Neural progenitor cell (in vitro differentiated cells): ENCODE data around the gene TUBB2B. TPM values are rescaled to one million over a fixed set of nuclear protein-coding genes. Genes with fewer than 3 reads are reported as not detected.

ENCODE experiments used
- DNase-seq: peaks from one replicate; pipeline ENCODE4 v3.0.0-alpha.2; 2016; ENCODE audit warnings: low spot score
- H2AFZ ChIP-seq: fragments of 200-600 bp; sonication (generic); replicated peaks from 2 replicates; pipeline ENCODE4 v1.6.1; 2016; ENCODE audit warnings: antibody characterized with exemption
- H3F3A ChIP-seq: fragments of 200-600 bp; sonication (generic); 2 replicates; pipeline ENCODE4 v1.6.1; 2016; ENCODE audit warnings: antibody characterized with exemption, low read depth
- H3K27ac ChIP-seq: fragments of 200-600 bp; sonication (generic); 2 replicates; pipeline ENCODE4 v1.5.1; 2016; ENCODE audit warnings: mild to moderate bottlenecking
- H3K27me3 ChIP-seq: fragments of 200-600 bp; sonication (generic); 2 replicates; pipeline ENCODE4 v1.6.1; 2016; ENCODE audit warnings: mild to moderate bottlenecking, moderate library complexity
- H3K36me3 ChIP-seq: fragments of 200-600 bp; sonication (generic); 2 replicates; pipeline ENCODE4 v1.5.1; 2016
- H3K4me1 ChIP-seq: fragments of 200-600 bp; sonication (generic); 2 replicates; pipeline ENCODE4 v1.6.1; 2016; ENCODE audit warnings: mixed run types
- H3K4me2 ChIP-seq: fragments of 200-600 bp; sonication (generic); 2 replicates; pipeline ENCODE4 v1.6.1; 2016
- H3K4me3 ChIP-seq: fragments of 200-600 bp; sonication (generic); 2 replicates; pipeline ENCODE4 v1.5.1; 2016
- H3K79me2 ChIP-seq: fragments of 200-600 bp; sonication (generic); 2 replicates; pipeline ENCODE4 v1.6.1; 2016; ENCODE audit warnings: low read depth
- H3K9ac ChIP-seq: fragments of 200-600 bp; sonication (generic); 2 replicates; pipeline ENCODE4 v1.6.1; 2016
- H3K9me3 ChIP-seq: fragments of 200-600 bp; sonication (generic); 2 replicates; pipeline ENCODE4 v1.5.1; 2016; ENCODE audit warnings: low read depth
- H4K20me1 ChIP-seq: fragments of 200-600 bp; sonication (generic); 2 replicates; pipeline ENCODE4 v1.6.1; 2016; ENCODE audit warnings: low read depth
- H3K27ac Mint-ChIP-seq: 3 replicates; pipeline ENCODE4 v1.8.0; 2021; ENCODE audit warnings: mixed read lengths
- H3K27me3 Mint-ChIP-seq: 2 replicates; pipeline ENCODE4 v1.8.0; 2022; ENCODE audit warnings: low read depth, mild to moderate bottlenecking, inconsistent platforms, moderate library complexity, mixed read lengths; ENCODE audit not compliant: insufficient read depth
- H3K36me3 Mint-ChIP-seq: 3 replicates; pipeline ENCODE4 v1.8.0; 2021; ENCODE audit warnings: mixed read lengths
- H3K4me1 Mint-ChIP-seq: 3 replicates; pipeline ENCODE4 v1.8.0; 2021; ENCODE audit warnings: mixed read lengths
- H3K4me3 Mint-ChIP-seq: 3 replicates; pipeline ENCODE4 v1.8.0; 2021; ENCODE audit warnings: mild to moderate bottlenecking, moderate library complexity, mixed read lengths
- H3K9me3 Mint-ChIP-seq: 3 replicates; pipeline ENCODE4 v1.8.0; 2020; ENCODE audit warnings: mixed read lengths
- CTCF ChIP-seq: fragments of 200-600 bp; sonication (generic); IDR thresholded peaks from 2 replicates; pipeline ENCODE4 v1.5.1; 2017; ENCODE audit warnings: antibody characterized with exemption, mild to moderate bottlenecking
- EZH2 ChIP-seq: fragments of 200-600 bp; sonication (generic); IDR thresholded peaks from 2 replicates; pipeline ENCODE4 v1.6.1; 2017; ENCODE audit warnings: antibody characterized with exemption, mild to moderate bottlenecking, moderate library complexity
- EZH2phosphoT487 ChIP-seq: fragments of 200-600 bp; sonication (generic); IDR thresholded peaks from 2 replicates; pipeline ENCODE4 v1.6.1; 2017; ENCODE audit warnings: antibody characterized with exemption
- total RNA-seq: library from RNA; depleted of rRNA; stranded (reverse); fragments of >200 nt; gene quantifications from 2 replicates; pipeline ENCODE4 v1.2.3, GENCODE V29; 2015; ENCODE audit warnings: low replicate concordance

Gene TUBB2B
- total RNA-seq, 1 donor from 2014 or later = 362 TPM

GRCh38 chr6:3270258-3270657 lies 42.8 kb upstream of the TUBB2B start:
- no peaks in the 10 kb centered on the region for H3K9me3 ChIP-seq
- no peak for DNase-seq
- no peaks in the 10 kb centered on the region for H3K9me3 Mint-ChIP-seq
- TF ChIP-seq EZH2phosphoT487 (no peak), CTCF (no peak), EZH2 (no peak)
- no peak overlapping the region for H3K4me2 ChIP-seq
- peaks cover 34% of the 10 kb centered on the region for H3K36me3 Mint-ChIP-seq
- H3K9ac ChIP-seq = no peak overlapping the region
- no peaks in the 10 kb centered on the region for H3K36me3 ChIP-seq
- no peak overlapping the region for H3K27ac ChIP-seq
- no peaks in the 10 kb centered on the region for H3K27me3 ChIP-seq
- H4K20me1 ChIP-seq = peaks cover 19% of the 10 kb centered on the region
- peak overlapping the region; percentile 5 for H3K27ac Mint-ChIP-seq
- no peaks in the 10 kb centered on the region for H3K4me1 ChIP-seq
- no peak overlapping the region for H3K4me3 ChIP-seq
- H3K79me2 ChIP-seq = peaks cover 7% of the 10 kb centered on the region
- H3K4me3 Mint-ChIP-seq = no peak overlapping the region
- H3F3A ChIP-seq = no peaks in the 10 kb centered on the region
- peaks cover 5% of the 10 kb centered on the region for H3K27me3 Mint-ChIP-seq
- no peak overlapping the region for H2AFZ ChIP-seq
- peaks cover 2% of the 10 kb centered on the region for H3K4me1 Mint-ChIP-seq

GRCh38 chr6:3269281-3269975 lies 42.0 kb upstream of the TUBB2B start:
- no peak for DNase-seq
- Histone ChIP-seq H4K20me1 (peaks cover 19% of the 10 kb centered on the region), H3K36me3 (no peaks in the 10 kb centered on the region), H3K27ac (no peak overlapping the region), H3F3A (no peaks in the 10 kb centered on the region), H3K4me2 (no peak overlapping the region), H3K27me3 (no peaks in the 10 kb centered on the region), H3K79me2 (peaks cover 7% of the 10 kb centered on the region), H2AFZ (no peak overlapping the region), H3K4me3 (no peak overlapping the region), H3K9ac (no peak overlapping the region), H3K9me3 (no peaks in the 10 kb centered on the region), H3K4me1 (no peaks in the 10 kb centered on the region)
- Mint-ChIP-seq H3K27ac (no peak overlapping the region), H3K9me3 (no peaks in the 10 kb centered on the region), H3K27me3 (peaks cover 5% of the 10 kb centered on the region), H3K4me3 (no peak overlapping the region), H3K4me1 (peaks cover 7% of the 10 kb centered on the region), H3K36me3 (peaks cover 33% of the 10 kb centered on the region)
- TF ChIP-seq EZH2phosphoT487 (no peak), EZH2 (no peak), CTCF (no peak)

- H3K36me3 ChIP-seq = no peaks in the 10 kb centered on the region
- H3K4me3 Mint-ChIP-seq = no peak overlapping the region
- H3K4me3 ChIP-seq = no peak overlapping the region
- DNase-seq = no peak
- no peak overlapping the region for H3K27ac Mint-ChIP-seq
- no peak overlapping the region for H3K4me2 ChIP-seq
- peaks cover 7% of the 10 kb centered on the region for H3K4me1 Mint-ChIP-seq
- H3K79me2 ChIP-seq = peaks cover 10% of the 10 kb centered on the region
- H4K20me1 ChIP-seq = peaks cover 22% of the 10 kb centered on the region
- H3K9me3 ChIP-seq = no peaks in the 10 kb centered on the region
- H3K27me3 Mint-ChIP-seq = peaks cover 5% of the 10 kb centered on the region
- H3F3A ChIP-seq = no peaks in the 10 kb centered on the region
- H2AFZ ChIP-seq = no peak overlapping the region
- peaks cover 27% of the 10 kb centered on the region for H3K36me3 Mint-ChIP-seq
- no peaks in the 10 kb centered on the region for H3K9me3 Mint-ChIP-seq
- TF ChIP-seq CTCF (no peak), EZH2 (no peak), EZH2phosphoT487 (no peak)
- H3K4me1 ChIP-seq = no peaks in the 10 kb centered on the region
- no peak overlapping the region for H3K27ac ChIP-seq
- no peak overlapping the region for H3K9ac ChIP-seq
- H3K27me3 ChIP-seq = no peaks in the 10 kb centered on the region
Measured at GRCh38 chr6:3268680-3269079, 41.2 kb upstream of the TUBB2B start.
